Endothelial cell of umbilical vein (primary cell): Measurements from ENCODE around the gene CMTM7.

ENCODE experiments used
- POLR2A ChIP-seq: IDR thresholded peaks from 2 replicates; pipeline ENCODE4 v1.6.1; 2012; ENCODE audit warnings: low read depth, mild to moderate bottlenecking, control low read depth, low read length
- TF ChIP-seq, protein P1 (sequence below), 2 donors: IDR thresholded peaks; 1 replicate in 1 of 2; 2 replicates in 1 of 2; pipeline ENCODE4 v1.5.1; 2011; ENCODE audit warnings: low read length in 2 of 2, mild to moderate bottlenecking in 2 of 2, moderate library complexity in 2 of 2, control low read depth in 1 of 2, inconsistent platforms in 1 of 2, low read depth in 1 of 2; ENCODE audit not compliant: insufficient read depth in 1 of 2; ENCODE audit errors: extremely low read depth in 1 of 2

DNA sequence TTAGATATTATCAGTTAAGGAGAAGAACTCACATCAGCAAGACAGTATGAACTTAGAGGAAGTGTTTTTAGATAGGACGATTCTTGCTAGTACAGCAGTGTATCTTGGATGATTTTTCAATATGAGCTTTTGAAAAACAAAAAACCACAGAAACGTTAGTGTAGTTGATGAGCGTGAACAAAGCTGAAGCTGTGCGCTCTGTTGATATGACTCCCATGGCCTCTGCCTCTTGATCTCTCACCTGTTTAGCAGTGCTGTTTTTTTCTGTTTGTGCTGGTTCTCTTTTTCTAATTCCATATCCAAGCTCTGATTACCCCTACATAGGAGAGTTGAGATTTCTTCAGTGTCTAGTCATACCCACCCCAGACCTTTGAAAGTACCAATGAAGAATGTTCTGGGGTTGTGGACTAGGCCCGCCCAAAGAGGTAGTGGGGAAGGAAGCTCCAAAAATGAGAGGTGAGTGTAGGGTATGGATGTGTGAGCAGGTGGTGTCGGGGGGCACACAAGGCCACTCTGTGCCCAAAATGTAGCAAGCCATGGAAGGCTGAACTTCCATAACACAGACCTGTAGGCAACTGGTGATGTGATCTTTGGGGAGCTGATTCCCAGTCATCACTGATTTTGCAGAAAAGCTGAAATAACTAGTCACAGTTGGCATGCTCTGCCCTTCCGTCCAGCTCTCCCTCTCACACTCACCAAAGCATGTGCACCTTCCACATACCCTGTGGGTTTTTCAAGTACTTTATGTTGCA, 20.0 kb upstream of the CMTM7 start:
- TF ChIP-seq POLR2A = no peak
- TF ChIP-seq, protein P1, sequence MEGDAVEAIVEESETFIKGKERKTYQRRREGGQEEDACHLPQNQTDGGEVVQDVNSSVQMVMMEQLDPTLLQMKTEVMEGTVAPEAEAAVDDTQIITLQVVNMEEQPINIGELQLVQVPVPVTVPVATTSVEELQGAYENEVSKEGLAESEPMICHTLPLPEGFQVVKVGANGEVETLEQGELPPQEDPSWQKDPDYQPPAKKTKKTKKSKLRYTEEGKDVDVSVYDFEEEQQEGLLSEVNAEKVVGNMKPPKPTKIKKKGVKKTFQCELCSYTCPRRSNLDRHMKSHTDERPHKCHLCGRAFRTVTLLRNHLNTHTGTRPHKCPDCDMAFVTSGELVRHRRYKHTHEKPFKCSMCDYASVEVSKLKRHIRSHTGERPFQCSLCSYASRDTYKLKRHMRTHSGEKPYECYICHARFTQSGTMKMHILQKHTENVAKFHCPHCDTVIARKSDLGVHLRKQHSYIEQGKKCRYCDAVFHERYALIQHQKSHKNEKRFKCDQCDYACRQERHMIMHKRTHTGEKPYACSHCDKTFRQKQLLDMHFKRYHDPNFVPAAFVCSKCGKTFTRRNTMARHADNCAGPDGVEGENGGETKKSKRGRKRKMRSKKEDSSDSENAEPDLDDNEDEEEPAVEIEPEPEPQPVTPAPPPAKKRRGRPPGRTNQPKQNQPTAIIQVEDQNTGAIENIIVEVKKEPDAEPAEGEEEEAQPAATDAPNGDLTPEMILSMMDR (IDR thresholded peaks at IDR 0.05; ENCODE audit: extremely low read depth in 1 of 2, insufficient read depth in 1 of 2, low read depth in 1 of 2, low read length in 2 of 2) = no peak
